Smooth muscle cell of the brain vasculature (primary cell): ENCODE results near the gene TEX12.
"Not testable (repeated sequence)": the region's sequence is repeated elsewhere in the genome, so short reads cannot be mapped to it uniquely, and the experiment has no call there.

ENCODE experiments used
- DNase-seq: peaks from one replicate; pipeline ENCODE4 v3.0.0-alpha.2; 2012; ENCODE audit warnings: low read depth, low spot score

The TEX12 gene

DNA sequence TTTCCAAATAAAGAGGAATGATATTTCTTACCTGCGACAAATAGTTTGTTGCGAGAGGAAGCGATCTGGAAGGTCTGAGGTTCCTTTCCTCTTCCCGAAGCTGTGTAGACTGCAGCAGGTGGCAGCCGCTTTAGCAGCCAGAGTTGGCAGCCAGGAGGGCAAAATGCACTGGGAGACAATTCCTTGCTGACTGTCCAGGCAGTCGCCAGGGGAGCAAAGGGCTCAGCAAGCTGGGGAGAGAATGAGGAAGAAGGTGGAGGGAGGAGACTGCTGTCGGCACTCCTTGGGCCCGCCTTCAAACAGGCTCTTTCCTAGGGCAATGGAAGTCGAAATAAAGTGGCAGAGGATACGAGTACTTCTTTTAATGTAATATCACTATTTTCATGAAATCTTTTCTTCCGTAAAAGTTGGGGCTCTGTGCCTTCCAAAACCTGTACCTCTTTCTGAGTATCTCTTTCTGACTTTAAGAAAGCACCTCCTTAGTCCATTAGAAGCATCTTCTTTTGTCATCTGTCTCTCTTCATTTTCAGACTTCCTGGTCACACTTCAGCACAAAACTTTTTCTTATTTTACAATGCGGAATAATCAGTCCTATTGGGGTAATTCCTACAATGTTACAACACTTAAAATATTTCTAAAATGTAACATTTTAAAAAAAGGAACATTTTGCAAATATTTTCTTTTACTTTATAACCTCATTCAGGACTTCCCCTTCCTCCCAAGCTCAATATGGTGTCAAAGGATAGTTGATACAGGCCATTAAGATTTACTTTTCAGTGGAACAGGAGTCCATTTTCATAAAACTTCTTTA is 3.1 kb upstream of the TEX12 start, which contains the start of gene IL18:
IL18 (minus strand) TSS at position 220 of the 811 bp plus-strand sequence. CDS start 9,041 bp downstream, outside the sequence.
- DNase-seq = no peak

DNA sequence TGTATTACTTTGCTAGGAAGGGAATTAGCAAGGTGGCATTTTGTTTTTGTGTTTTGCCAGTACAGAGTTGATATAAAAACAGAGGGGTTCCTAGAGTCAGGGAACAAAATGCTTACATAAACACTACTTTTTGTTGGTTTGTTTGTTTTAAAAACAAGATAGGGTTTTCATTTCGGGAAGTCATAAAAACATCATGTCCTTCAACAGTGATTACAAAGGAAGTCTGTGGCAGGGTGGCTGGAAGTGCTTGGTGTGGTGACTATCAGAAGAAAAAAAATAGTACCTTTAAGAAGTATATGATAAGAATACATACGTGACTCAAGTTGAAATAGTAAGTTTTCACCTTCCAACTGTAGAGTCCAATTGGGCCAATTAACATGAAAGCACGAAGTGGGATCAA is 2.1 kb upstream of the TEX12 start:
- DNase-seq = peak; percentile 12

DNA sequence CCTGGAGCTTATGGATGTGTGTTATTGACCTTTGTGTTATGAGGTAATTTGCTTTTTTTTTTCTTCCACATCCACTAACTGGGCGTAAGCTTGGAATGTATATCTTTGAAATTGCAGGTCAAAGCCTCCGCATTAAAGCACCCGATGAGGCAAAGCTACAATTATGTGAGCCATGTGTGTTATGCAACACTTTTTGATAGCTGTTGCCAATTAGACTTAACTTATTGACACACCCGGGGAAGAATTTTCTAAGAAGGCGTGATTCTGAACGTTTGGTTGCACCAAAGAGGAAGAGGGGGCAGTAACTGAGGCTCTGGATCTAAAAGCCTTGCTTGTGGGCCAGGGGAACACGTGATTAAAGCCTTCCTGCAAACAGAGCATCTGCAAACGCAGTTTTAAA is 610 bp upstream of the TEX12 start:
- no peak for DNase-seq

DNA sequence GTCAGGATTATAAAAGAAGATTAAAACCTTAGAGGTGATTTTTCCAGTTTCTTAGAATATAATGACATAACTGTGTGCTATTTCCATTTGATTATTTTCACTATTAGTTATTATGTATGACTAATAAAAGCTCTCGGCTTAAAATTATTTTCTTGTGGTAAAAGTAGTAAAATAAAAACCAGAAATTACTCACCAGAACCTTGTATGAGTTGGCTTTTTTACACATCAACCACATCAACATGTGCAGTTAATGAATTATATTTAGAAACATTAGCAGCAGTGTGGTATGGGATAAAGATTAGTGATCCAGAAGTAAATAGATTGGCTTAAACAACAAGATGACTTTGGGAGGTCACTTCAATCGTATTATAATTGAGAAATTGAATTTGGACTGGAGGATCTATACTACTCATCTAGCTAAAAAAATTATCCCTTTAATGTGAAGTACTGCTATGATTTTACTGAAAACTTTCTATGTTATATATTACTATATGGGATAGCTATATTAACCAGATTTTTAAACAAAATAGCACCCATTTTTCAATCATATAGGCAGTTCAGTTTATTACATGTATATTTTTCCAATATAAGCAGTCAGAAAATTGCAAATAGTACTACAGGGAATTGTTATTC is 5.3 kb downstream of the TEX12 start:
- DNase-seq = no peak

DNA sequence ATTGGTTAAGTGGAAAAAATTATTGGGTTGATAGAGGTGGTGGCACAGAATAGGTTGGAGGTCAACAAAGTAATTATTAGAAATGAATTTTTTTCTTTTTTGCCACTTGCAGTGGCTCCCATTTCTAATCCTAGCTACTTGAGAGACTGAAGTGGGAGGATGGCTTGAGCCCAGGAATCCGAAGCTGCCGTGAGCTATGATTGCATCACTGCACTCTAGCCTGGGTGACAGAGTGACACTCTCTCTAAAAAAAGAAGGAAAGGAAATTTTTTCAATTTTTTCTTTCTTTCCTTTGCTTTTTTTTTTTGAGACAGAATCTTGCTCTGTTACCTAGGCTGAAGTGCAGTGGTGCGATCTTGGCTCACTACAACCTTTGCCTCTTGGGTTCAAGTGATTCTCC is 6.0 kb downstream of the TEX12 start:
- no peak for DNase-seq

DNA sequence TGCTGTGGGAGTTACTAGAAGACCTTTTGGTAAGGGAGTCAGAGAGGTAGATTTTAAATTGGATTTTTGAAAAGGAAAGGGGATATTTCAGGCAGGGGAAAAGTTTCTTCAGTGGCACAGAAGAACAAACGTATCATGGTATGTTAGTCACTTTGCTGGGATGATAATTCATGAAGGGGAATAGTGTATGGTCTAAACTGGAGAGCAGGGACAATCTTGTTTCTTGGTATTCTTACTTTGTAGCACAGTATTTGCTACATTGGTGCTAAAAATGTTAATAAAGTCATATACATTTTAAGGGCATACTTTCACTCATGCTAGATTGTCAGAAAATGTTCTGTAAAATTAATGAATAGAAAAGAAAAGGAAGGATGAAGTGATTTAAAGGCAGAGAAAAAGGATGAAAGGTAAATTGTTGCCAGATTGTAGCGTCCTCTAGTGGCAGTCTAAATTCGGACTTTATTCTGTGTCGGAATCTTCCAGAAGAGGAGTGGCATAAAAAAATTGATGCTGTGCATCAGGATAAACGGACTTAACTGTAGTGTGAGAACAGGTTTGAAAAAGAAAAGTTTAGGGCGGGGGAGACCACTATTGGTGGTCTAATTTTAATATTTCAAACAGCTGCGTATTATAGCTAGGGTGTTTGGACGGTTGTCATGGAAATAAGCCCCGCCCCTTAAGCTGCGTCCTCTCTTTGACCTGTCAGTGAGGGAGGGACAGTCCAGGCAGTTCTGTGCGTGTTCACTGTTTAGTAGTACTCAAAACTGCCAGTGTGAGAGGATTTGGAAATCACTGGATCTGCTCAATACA is 7.8 kb downstream of the TEX12 start, which contains the start of gene BCO2:
BCO2 (plus strand) TSS at position 724 of the 810 bp plus-strand sequence. CDS start 90 bp downstream, outside the sequence.
- DNase-seq = peak; percentile 21

DNA sequence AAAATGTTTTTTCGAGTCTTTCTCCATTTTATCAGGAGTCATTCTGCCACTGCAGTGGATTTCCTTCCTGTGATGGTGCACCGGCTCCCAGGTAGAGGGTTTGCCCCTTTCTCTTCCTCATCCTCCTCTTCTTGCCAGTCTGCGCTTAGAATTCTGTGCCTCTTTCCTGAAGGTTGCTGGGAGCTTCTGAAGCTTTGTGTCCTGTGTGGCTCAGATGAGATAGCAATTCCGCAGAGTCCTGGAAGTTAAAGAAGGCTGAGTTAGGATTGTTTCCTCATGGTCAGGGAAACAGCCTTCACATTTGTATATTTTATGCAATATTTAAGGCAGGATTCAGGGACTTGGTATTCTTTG is 8.4 kb downstream of the TEX12 start:
- no peak for DNase-seq

DNA sequence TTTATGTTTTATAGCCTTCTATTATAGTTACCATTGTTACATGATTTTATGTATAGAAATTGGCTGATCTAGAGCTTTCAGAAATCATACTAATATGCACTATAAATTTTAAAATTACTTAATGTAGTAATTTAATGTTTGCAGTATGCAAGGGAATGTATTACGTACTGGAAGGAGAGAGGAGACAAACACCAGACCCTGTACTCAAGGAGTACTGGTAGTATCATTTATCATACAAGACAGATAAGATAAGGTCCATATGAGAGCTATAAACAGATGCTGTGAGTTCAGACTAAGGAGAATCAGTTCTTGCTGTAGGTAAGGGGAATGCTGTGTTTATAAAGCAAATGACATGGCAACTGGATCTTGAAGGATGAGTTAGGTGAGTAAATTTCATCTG is 8.9 kb downstream of the TEX12 start:
- DNase-seq = no peak

DNA sequence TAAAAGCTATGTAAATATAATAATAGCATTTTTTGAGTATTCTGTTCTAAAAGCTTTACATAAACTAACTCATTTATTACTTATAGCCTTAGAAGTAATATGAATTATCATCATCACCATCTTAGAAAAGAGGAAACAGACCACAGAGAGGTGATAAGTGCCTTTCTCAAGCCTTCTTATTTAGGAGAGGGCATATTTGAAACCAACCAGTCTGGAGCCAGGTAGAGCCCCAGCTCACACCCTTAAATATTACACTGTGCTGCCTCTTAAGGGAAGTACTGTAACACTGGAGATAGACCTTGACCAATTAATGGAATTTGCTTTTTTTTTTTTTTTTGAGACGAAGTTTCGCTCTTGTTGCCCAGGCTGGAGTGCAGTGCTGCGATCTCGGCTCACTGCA is 10.4 kb downstream of the TEX12 start:
- no peak for DNase-seq

DNA sequence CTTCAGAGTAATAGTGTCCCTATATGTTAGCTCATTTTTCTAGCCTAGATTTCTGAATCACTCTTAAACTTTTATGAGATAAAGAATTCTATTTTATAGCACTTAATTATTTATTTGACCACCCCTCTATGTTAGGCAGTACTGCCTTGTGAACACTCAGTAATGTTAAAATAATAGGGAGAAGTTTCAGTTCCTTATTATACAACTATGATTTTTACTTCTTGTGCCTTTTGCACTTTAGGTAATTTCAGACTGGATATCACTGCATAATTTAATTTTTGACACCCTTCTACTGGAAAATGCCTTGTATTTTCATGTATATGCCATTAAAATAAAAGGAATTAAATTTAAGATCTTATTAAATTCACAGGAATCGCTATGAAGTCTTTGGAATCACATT is 11.3 kb downstream of the TEX12 start:
- DNase-seq = no peak

DNA sequence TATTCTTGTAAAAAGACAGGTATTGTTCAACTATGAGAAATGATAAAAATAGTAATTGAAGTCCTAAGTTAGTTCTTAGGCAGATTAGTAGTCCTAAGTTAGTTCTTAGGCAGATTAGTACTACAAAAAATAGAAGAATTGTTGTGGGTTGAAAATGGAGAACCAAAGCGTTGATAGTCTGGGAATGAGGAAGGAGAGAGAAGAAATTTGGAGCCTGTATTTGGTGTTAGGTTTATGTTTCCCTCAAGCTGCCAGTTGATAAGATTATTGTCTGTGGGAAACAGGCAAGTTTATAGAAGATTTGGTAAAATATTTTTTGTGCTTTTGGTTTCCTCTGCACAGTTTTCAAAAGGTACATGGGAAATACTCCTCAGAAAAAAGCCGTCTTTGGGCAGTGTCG is 11.8 kb downstream of the TEX12 start:
- DNase-seq = no peak

DNA sequence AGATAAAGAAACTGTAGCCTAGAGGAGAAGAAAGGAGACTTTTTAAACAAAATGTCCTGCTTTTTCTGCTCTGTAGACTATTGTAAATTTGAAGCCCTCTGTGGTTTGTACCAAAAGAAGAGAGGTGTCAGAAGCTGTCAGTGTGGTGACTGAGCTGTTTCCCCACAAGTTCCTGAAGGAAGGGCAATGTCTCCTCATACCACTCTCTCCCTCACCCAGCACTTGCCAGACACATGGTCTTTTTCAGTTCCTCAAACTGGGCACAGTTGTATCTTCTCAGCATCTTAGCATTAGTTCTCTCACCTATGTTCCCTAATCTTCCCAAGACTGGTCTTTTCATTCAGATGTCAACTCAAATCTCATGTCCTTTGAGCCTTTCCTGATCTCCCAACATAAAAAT is 12.4 kb downstream of the TEX12 start:
- DNase-seq = no peak

DNA sequence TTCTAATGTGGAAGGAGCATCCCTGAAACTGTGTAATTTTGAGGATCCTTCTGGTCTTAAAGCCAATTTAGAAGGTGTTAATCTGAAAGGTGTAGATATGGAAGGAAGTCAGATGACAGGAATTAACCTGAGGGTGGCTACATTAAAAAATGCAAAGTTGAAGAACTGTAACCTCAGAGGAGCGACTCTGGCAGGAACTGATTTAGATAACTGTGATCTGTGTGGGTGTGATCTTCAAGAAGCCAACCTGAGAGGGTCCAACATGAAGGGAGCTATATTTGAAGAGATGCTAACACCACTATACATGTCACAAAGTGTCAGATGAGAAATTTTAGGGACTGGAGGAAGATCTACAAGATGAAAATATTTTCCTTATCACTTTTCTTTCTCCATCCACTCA is 15.7 kb downstream of the TEX12 start:
- DNase-seq = no peak

DNA sequence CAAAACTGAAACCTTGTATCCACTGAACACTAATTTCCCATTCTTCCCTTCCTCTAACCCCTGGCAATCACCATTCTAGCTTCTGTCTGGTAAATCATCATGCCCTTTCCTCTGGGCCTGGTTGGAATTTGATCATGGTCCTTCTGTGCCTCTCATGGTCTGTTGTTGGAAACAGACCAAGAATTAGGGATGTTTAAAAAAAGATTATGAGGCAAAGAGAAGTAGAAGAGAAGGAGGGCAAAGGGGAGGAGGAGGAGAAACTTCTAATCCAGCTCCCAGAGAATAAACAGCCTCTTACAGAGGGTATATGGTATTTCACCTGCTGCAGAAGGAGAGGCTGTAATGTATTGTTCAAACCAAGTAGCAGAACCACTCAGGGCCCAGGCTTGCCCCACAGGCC is 18.7 kb downstream of the TEX12 start:
- DNase-seq = no peak

DNA sequence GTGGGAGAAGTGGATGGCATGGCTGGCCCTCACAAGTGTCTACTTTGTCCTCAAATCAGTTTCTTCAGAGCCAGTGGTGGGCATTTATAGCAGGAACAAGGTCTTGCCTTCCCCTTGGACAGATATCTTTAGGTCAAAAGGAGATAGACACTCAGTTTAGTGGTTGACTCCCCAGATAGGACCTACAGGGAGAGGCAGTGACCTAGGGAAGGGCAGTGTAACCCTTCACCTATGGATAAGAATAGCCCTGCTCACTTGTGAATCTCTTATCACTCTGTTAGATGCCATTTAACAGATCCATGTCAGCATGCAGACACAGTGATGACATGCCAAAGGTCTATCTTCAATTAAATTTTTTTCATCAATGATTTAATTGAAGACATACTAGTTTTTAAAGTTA is 19.1 kb downstream of the TEX12 start:
- DNase-seq = no peak

DNA sequence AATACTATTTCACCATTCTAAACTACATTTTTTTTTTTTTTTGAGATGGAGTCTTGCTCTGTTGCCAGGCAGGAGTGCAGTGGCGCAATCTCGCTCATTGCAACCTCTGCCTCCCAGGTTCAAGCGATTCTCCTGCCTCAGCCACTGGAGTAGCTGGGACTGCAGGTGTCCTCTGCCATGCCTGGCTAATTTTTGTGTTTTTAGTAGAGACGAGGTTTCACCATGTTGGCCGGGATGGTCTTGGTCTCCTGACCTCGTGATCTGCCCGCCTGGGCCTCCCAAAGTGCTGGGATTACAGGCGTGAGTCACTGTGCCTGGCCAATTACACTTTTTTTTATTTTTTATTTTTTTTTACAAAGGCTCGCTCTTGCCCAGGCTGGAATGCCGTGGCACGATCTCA is 27.9 kb downstream of the TEX12 start:
- DNase-seq = not testable (repeated sequence)

DNA sequence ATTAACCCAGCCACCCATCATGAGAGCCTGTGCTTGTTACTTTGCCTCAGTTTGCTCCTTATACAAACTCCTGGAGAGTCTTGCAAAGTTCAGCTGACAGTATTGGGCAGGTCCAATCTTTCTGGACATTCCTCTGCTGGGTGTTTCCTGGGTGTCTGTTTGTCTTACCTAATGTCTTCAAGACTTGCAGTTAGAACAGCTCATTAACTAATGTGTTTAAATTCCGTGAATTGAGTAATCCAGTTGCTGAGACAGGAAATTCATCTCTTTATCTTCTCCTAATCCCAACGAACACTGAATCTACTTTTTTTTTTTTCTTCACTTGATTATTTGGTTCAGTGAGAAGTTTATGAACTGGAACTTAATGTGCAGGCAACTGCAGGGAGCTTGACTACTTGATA is 28.8 kb downstream of the TEX12 start:
- no peak for DNase-seq

DNA sequence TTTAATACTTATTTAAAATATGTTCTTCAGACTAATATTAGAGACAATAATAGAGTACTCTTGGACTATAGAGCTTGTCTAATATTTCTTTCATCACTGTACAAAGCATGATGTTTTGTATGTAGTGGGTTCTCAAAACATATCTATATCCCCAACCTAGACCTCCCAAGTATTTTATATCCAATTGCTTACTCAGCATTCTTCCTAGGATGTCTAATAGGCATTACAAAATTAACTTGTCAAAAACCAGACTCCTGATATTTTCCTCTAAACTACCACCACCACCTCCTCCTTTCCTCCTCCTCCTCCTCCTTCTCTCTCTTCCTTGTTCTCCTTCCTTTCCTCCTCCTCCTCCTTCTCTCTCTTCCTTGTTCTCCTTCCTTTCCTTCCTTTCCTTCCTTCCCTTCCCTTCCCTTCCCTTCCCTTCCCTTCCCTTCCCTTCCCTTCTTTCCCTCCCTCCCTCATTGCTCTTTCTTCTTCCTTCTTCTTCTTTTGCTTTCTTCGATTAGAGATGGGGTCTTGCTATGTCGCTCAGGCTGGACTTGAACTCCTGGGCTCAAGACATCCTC is 29.4 kb downstream of the TEX12 start:
- DNase-seq = no peak

DNA sequence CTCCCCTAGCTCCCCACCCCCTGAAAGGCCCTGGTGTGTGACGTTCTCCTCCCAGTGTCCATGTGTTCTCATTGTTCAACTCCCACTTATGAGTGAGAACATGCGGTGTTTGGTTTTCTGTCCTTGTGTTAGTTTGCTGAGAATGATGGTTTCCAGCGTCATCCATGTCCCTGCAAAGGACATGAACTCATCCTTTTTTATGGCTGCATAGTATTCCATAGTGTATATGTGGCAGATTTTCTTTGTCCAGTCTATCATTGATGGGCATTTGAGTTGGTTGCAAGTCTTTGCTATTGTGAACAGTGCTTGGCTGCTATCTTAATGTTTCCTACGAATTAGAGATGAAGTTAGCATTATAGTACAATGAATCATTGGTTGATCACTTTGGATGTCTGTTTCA is 31.9 kb downstream of the TEX12 start:
- not testable (repeated sequence) for DNase-seq

DNA sequence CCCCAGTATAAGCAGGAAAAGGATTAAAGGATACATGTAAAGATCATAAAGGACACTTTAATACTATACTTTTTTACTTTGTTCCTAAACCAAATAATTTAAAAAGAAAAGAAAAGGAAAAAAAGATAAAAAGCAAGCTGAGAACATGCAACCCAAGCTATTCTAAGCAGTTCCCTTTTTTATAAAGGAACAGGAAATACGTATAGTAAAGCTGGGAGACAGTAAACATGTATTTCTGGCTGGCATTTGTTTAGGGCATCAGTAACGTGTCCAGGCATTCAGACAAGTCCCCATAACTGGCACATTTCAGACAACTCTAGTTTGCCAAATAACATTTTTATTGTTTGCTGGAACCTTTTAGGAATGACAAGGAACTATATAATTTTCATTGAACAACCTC is 33.1 kb downstream of the TEX12 start:
- DNase-seq = no peak

DNA sequence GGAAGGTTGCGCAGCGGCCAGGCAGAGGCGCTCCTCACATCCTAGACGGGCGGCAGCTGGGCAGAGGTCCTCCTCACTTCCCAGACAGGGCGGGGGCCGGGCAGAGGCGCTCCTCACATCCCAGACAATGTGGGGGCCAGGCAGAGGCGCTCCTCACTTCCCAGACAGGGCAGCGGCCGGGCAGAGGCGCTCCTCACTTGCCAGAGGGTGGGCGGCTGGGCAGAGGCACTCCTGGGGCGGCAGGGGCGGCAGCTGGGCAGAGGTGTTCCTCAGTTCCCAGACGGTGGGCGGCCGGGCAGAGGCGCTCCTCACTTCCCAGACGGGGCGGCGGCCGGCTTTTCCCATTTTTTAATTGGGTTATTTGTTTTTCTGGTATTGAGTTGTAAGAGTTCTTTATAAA is 38.9 kb downstream of the TEX12 start:
- DNase-seq = no peak

DNA sequence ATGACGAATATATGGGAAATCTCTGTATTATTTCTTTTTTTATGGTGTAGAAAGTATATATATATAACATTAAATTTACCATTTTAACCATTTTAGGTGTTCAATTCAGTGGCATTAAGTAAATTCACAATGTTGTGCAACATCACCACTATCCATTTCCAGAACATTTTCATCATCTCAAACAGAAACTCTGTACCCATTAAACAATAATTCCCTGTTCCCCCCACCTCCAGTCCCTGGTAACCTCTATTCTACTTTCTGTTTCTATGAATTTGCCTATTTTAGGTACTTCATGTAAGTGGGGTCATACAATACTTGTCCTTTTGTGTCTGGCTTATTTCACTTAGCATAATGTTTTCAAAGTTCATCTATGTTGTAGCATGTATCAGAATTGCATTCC is 43.7 kb downstream of the TEX12 start:
- DNase-seq = no peak
